AG04449 (cell line): Measurements from ENCODE around the gene CSTF2T.

Experiments used
- CTCF ChIA-PET: fragments of 350-600 bp; formaldehyde crosslinking; extraction: SDS; loops from one replicate; lab custom pipeline; 2021; ENCODE audit warnings: antibody characterized with exemption; lab: Yijun Ruan, JAX
- POLR2A ChIA-PET: fragments of 400-600, 350-600 bp; formaldehyde crosslinking; extraction: SDS; loops from one replicate; lab custom pipeline; 2020; ENCODE audit warnings: antibody characterized with exemption, inconsistent platforms; lab: Yijun Ruan, JAX
- DNase-seq: peaks from one replicate; pipeline ENCODE4 v3.0.0-alpha.2; 2010; ENCODE audit warnings: low read depth, low spot score
- H3K4me3 ChIP-seq: 2 replicates; pipeline ENCODE4 v1.5.1; 2011; ENCODE audit warnings: low read depth, mild to moderate bottlenecking, control low read depth, low read length
- TF ChIP-seq, protein P1 (sequence below): IDR thresholded peaks from one replicate; pipeline ENCODE4 v1.5.1; 2011; ENCODE audit warnings: mild to moderate bottlenecking, moderate library complexity, low read length, control low read depth, inconsistent platforms; ENCODE audit not compliant: insufficient read depth; ENCODE audit errors: missing control alignments

Gene CSTF2T

DNA sequence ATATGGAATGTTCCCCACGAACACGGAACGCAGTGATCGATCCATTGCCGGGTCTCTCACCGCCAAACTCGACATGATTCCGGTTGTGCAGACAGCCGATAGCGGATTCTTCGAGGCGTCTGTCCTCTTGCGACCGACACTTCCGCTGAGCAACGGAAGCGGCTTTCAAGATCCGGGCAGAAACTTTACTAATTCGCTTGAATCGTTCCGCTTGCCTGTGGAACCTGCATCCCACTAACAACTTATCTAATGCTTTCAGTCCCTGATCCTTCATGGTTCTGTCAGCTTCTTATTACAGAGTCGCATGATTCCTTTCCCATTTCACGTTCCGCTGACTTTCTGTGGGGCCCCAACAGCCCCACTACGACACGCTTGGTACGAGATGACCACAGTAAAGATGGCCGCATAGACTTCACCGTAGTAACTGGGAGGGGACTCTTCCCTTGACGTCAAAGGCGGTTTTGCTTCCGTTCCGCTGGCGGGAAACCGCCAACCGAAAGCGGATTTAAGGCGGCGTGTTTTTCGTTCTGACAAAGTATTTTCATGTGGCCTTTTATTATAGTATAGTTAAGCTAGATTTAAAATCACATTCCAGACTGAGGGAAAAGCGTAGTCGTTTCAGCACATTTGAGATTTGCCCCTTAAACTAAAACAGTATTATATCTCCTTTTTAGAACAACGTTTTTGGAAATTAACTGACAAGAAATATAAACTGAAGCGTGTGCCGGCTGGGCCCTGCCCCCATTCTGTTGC lies at the start of gene CSTF2T:
CSTF2T (minus strand) TSS at position 121 of the 753 bp plus-strand sequence; CDS start at position 75, 46 bp downstream.
- ChIA-PET CTCF (interaction anchor here (5.1 kb wide), 1 partner anchor 262 kb away, joined by 23 read pairs; no protein-coding TSS in a partner anchor), POLR2A (no interaction called here)
- DNase-seq: peak; percentile 75
- TF ChIP-seq, protein P1, sequence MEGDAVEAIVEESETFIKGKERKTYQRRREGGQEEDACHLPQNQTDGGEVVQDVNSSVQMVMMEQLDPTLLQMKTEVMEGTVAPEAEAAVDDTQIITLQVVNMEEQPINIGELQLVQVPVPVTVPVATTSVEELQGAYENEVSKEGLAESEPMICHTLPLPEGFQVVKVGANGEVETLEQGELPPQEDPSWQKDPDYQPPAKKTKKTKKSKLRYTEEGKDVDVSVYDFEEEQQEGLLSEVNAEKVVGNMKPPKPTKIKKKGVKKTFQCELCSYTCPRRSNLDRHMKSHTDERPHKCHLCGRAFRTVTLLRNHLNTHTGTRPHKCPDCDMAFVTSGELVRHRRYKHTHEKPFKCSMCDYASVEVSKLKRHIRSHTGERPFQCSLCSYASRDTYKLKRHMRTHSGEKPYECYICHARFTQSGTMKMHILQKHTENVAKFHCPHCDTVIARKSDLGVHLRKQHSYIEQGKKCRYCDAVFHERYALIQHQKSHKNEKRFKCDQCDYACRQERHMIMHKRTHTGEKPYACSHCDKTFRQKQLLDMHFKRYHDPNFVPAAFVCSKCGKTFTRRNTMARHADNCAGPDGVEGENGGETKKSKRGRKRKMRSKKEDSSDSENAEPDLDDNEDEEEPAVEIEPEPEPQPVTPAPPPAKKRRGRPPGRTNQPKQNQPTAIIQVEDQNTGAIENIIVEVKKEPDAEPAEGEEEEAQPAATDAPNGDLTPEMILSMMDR: no peak
- peak within 1 kb of the TSS; percentile 86 for H3K4me3 ChIP-seq

DNA sequence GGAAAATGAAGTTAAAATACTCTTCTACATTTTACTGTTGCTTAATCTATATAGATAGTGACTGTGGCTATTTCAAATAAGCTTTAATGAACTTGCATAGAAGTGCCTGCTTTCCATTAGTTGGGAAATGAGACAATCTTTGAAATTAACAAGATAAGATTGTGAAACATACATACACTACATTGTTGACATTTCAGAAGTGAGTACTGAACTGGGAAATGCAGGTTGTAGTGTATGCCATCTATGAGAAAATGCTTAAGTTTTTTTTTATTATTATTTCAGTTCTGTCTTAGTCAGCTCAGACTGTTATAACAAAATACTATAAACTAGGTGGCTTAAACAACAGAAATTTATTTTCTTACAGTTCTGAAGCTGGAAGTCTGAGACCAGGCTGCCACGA lies 49.6 kb upstream of the CSTF2T start:
- POLR2A ChIA-PET: no interaction called here
- CTCF ChIA-PET: no interaction called here
- TF ChIP-seq, protein P1: no peak
- H3K4me3 ChIP-seq: no peak overlapping the region
- peak; percentile 42 for DNase-seq

DNA sequence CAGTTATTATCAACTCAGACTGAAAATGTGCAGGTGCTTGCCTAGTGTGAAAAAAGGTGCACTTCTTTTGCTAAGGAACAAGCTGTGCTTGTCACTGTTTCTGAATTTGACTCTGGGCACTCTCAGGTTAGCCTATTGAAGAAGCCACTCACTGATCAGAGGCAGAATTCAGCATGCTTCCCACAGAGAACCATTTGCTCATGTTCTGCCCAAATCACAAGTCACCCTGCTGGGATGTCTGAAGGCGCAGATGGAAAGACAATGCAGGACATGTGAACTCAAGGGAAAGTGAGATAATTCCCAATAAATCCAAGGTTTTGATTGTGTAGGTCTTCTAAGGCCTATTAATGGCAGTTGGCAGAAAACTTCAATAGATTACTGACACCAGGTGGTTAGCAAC lies 47.8 kb upstream of the CSTF2T start:
- ChIA-PET POLR2A (no interaction called here), CTCF (interaction anchor here (1.2 kb wide), 1 partner anchor 212 kb away, joined by 3 read pairs; no protein-coding TSS in a partner anchor)
- TF ChIP-seq, protein P1: no peak
- no peak overlapping the region for H3K4me3 ChIP-seq
- DNase-seq: no peak

- TF ChIP-seq, protein P1: no peak
- CTCF ChIA-PET: no interaction called here
- POLR2A ChIA-PET: no interaction called here
- no peak for DNase-seq
- no peak overlapping the region for H3K4me3 ChIP-seq
Observed at GRCh38 chr10:51745397-51745796, 46.0 kb upstream of the CSTF2T start.

DNA sequence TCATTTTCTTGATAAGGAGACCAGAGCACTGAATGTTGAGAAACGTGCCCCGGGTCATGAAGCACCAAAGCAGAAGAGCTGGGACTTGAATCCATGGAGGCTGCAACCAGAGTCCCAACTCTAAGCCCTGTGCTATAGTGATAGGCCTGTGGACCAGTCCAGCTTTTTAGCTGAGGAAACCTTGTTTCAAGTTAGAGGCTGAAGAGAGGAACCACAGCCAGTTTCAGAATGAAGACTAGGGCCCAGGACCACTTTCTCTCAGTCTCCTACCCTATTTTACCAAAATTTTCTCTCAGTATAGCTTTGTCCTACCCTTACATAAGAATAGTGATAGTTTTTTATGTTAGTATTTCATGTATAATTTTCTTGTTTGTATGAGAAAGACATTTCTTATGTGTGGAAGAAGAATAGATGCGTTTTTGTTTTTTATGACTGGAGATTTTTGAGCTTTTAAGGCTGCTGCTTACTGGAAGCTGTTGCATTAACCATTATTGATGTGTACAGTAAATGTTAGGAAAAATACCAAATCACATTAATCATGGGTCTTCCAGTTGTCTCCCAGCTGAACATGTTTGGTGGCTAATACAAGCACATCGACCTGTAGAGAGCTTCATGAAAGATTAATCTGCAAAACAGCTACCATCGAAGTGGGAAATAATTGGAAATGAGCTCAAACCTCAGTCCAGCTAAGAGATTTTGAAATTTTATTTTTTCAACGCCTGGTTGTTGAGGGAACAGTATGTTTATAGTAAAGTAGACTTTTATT lies 45.0 kb upstream of the CSTF2T start:
- CTCF ChIA-PET: no interaction called here
- DNase-seq: no peak
- no peak overlapping the region for H3K4me3 ChIP-seq
- TF ChIP-seq, protein P1: no peak
- POLR2A ChIA-PET: no interaction called here

DNA sequence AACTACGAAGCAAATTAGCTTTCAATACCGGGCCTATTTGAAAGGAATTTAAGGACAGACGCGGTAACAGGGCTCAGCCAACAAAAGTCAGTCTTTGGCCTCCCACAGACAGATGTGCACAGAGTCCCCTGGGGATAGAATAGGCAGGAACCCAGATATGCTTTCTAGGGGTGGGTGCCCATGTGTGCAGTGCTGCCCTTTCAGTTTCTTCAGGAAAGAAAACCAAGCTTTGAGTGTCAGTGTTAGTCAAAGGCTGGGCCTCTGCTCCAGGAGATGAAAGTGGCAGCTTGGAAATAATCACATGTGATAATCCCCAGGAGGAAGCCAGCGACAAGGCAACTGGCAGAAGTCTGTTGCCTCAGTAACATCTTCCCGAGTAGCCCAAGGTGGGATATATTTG lies 43.8 kb upstream of the CSTF2T start:
- POLR2A ChIA-PET: no interaction called here

More for the DNA sequence above, 43.8 kb upstream of the CSTF2T start:
- TF ChIP-seq, protein P1: no peak
- no peak overlapping the region for H3K4me3 ChIP-seq
- DNase-seq: no peak
- CTCF ChIA-PET: no interaction called here
